ENCODE measurements around the gene SLC24A3.

GRCh38 chr20:19446246-19446645 lies 233.8 kb downstream of the SLC24A3 start:
- TF ChIP-seq, protein P1, sequence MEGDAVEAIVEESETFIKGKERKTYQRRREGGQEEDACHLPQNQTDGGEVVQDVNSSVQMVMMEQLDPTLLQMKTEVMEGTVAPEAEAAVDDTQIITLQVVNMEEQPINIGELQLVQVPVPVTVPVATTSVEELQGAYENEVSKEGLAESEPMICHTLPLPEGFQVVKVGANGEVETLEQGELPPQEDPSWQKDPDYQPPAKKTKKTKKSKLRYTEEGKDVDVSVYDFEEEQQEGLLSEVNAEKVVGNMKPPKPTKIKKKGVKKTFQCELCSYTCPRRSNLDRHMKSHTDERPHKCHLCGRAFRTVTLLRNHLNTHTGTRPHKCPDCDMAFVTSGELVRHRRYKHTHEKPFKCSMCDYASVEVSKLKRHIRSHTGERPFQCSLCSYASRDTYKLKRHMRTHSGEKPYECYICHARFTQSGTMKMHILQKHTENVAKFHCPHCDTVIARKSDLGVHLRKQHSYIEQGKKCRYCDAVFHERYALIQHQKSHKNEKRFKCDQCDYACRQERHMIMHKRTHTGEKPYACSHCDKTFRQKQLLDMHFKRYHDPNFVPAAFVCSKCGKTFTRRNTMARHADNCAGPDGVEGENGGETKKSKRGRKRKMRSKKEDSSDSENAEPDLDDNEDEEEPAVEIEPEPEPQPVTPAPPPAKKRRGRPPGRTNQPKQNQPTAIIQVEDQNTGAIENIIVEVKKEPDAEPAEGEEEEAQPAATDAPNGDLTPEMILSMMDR (IDR thresholded peaks at IDR 0.05) = no peak
- TF ChIP-seq POLR2A (IDR thresholded peaks at IDR 0.05) (no peak), POLR2AphosphoS5 (IDR thresholded peaks at IDR 0.05) (no peak), EP300 (IDR thresholded peaks at IDR 0.05) (no peak)

Measured in sigmoid colon (tissue), 4 donors.